A549 (cell line): ENCODE measurements around the gene LRRC73. TPM values are rescaled to one million over a fixed set of nuclear protein-coding genes. Genes with fewer than 3 reads are reported as not detected.

Source experiments
- ATAC-seq, 2 experiments: fragments of 200-7000 bp in 1 of 2; fragments of >200 bp in 1 of 2; cut with Nextera tagmentation in 1 of 2; cut with Tn5 transposase in 1 of 2; 3 replicates each; pipeline versions ENCODE4 v1.8.0 to v1.9.1; 2018 to 2020; ENCODE audit warnings: mild to moderate bottlenecking in 1 of 2, moderate library complexity in 1 of 2
- CTCF ChIA-PET: fragments of 300-600 bp; sonication (Branson Sonifier 250); formaldehyde crosslinking; extraction: SDS; loops from one replicate; lab custom pipeline; 2021; ENCODE audit warnings: antibody characterized with exemption, inconsistent platforms; lab: Yijun Ruan, JAX
- POLR2A ChIA-PET: fragments of 350-600 bp; formaldehyde crosslinking; extraction: SDS; loops from one replicate; lab custom pipeline; 2021; ENCODE audit warnings: antibody characterized with exemption, inconsistent platforms; lab: Yijun Ruan, JAX
- DNase-seq, 2 experiments: peaks; one replicate each; pipeline versions ENCODE4 v3.0.0 to v3.0.0-alpha.2; 2011 to 2016; ENCODE audit warnings: low read depth in 1 of 2, low spot score in 1 of 2
- FAIRE-seq: peaks from 2 replicates; lab custom pipeline; 2011; peaks lifted over from hg19 to GRCh38; lab: Jason Lieb, UNC
- H3K27ac ChIP-seq, 2 experiments: fragments of >200 bp; sonication (Bioruptor Twin); formaldehyde crosslinking; 3 replicates each; pipeline ENCODE4 v1.5.1; 2016 to 2017
- H3K4me1 ChIP-seq: fragments of >200 bp; sonication (Bioruptor Twin); formaldehyde crosslinking; 3 replicates; pipeline ENCODE4 v1.6.1; 2016
- H3K4me2 ChIP-seq: fragments of >200 bp; sonication (Bioruptor Twin); formaldehyde crosslinking; 3 replicates; pipeline ENCODE4 v1.6.1; 2016
- H3K4me3 ChIP-seq: fragments of >200 bp; sonication (Bioruptor Twin); formaldehyde crosslinking; 3 replicates; pipeline ENCODE4 v1.5.1; 2016
- H3K9me3 ChIP-seq: fragments of >200 bp; sonication (Bioruptor Twin); formaldehyde crosslinking; 3 replicates; pipeline ENCODE4 v1.6.1; 2016
- BHLHE40 ChIP-seq: IDR thresholded peaks from 2 replicates; pipeline ENCODE4 v1.6.1; 2012; ENCODE audit warnings: low read depth, low read length, inconsistent platforms
- CBX2 ChIP-seq: fragments of 200-600 bp; sonication (generic); IDR thresholded peaks from 2 replicates; pipeline ENCODE4 v1.6.1; 2016; ENCODE audit warnings: low read depth, mild to moderate bottlenecking, borderline replicate concordance
- CHD2 ChIP-seq: fragments of 150-350 bp; IDR thresholded peaks from 2 replicates; pipeline ENCODE4 v1.6.1; 2014; ENCODE audit warnings: low read length; ENCODE audit not compliant: partially characterized antibody
- CHD4 ChIP-seq: fragments of 200-600 bp; sonication (generic); IDR thresholded peaks from 2 replicates; pipeline ENCODE4 v1.6.1; 2016; ENCODE audit warnings: antibody characterized with exemption, mild to moderate bottlenecking, borderline replicate concordance
- E2F6 ChIP-seq: IDR thresholded peaks from 2 replicates; pipeline ENCODE4 v1.6.1; 2012; ENCODE audit warnings: low read depth, borderline replicate concordance
- ELK1 ChIP-seq: fragments of 150-350 bp; IDR thresholded peaks from 2 replicates; pipeline ENCODE4 v1.6.1; 2014; ENCODE audit warnings: low read depth, mild to moderate bottlenecking, low read length
- EP300 ChIP-seq, 2 experiments: fragments of >200 bp; sonication (Bioruptor Twin); formaldehyde crosslinking; IDR thresholded peaks; 2 replicates in 1 of 2; 3 replicates in 1 of 2; pipeline ENCODE4 v1.6.1; 2016 to 2017
- FOSL2 ChIP-seq, 2 experiments: fragments of 450-650 bp in 1 of 2; fragments of >200 bp in 1 of 2; sonication (Bioruptor Twin) in 1 of 2; formaldehyde crosslinking; IDR thresholded peaks; 2 replicates each; pipeline versions ENCODE4 v1.5.0 to v1.6.1; 2016 to 2020; ENCODE audit warnings: mild to moderate bottlenecking in 1 of 2, moderate library complexity in 1 of 2
- FOXS1 ChIP-seq: fragments of 250-450 bp; sonication (Bioruptor Pico); IDR thresholded peaks from 2 replicates; pipeline ENCODE4 v1.5.0; 2020; ENCODE audit warnings: mild to moderate bottlenecking, moderate library complexity
- GATA3 ChIP-seq: IDR thresholded peaks from 2 replicates; pipeline ENCODE4 v1.6.1; 2012; ENCODE audit warnings: borderline replicate concordance
- HMGXB4 ChIP-seq: fragments of 250-450 bp; sonication (Bioruptor Pico); IDR thresholded peaks from 2 replicates; pipeline ENCODE4 v1.5.0; 2021; ENCODE audit warnings: mild to moderate bottlenecking, moderate library complexity, borderline replicate concordance
- HOXB13 ChIP-seq: fragments of 250-450 bp; sonication (Bioruptor Pico); IDR thresholded peaks from 2 replicates; pipeline ENCODE4 v1.5.0; 2020; ENCODE audit warnings: low read depth, mild to moderate bottlenecking, moderate library complexity
- HOXB5 ChIP-seq: fragments of 250-450 bp; sonication (Bioruptor Pico); IDR thresholded peaks from 2 replicates; pipeline ENCODE4 v1.5.0; 2020; ENCODE audit warnings: mild to moderate bottlenecking, moderate library complexity
- JUN ChIP-seq, 2 experiments: fragments of >200 bp; sonication (Bioruptor Twin); formaldehyde crosslinking; IDR thresholded peaks; 2 replicates in 1 of 2; 3 replicates in 1 of 2; pipeline ENCODE4 v1.6.1; 2016 to 2017
- MAFK ChIP-seq: fragments of 450-650 bp; IDR thresholded peaks from 2 replicates; pipeline ENCODE4 v1.6.1; 2014; ENCODE audit not compliant: partially characterized antibody
- MAX ChIP-seq: IDR thresholded peaks from 2 replicates; pipeline ENCODE4 v1.6.1; 2012
- MAZ ChIP-seq: fragments of 150-350 bp; IDR thresholded peaks from 2 replicates; pipeline ENCODE4 v1.6.1; 2014; ENCODE audit warnings: antibody characterized with exemption, low read depth, low read length, borderline replicate concordance
- NPAS2 ChIP-seq: fragments of 250-450 bp; sonication (Bioruptor Pico); IDR thresholded peaks from 2 replicates; pipeline ENCODE4 v1.8.0; 2022; ENCODE audit warnings: mild to moderate bottlenecking, moderate library complexity, borderline replicate concordance
- PHF8 ChIP-seq: fragments of 200-600 bp; sonication (generic); IDR thresholded peaks from 2 replicates; pipeline ENCODE4 v1.6.1; 2016; ENCODE audit warnings: low read depth, mild to moderate bottlenecking, antibody characterized with exemption, moderate library complexity, borderline replicate concordance
- POLR2A ChIP-seq: IDR thresholded peaks from 2 replicates; pipeline ENCODE4 v1.6.1; 2012; ENCODE audit warnings: mild to moderate bottlenecking, low read length
- RAD21 ChIP-seq, 2 experiments: fragments of >200 bp in 1 of 2; sonication (Bioruptor Twin) in 1 of 2; formaldehyde crosslinking in 1 of 2; IDR thresholded peaks in 1 of 2; conservative IDR thresholded peaks in 1 of 2; 2 replicates in 1 of 2; 3 replicates in 1 of 2; pipeline ENCODE4 v1.6.1; 2012 to 2018; ENCODE audit warnings: inconsistent platforms in 1 of 2
- RARB ChIP-seq: fragments of 250-450 bp; sonication (Bioruptor Pico); IDR thresholded peaks from 2 replicates; pipeline ENCODE4 v1.8.0; 2021; ENCODE audit warnings: mild to moderate bottlenecking, moderate library complexity
- RFX5 ChIP-seq: fragments of 450-650 bp; IDR thresholded peaks from 2 replicates; pipeline ENCODE4 v1.7.1; 2014; ENCODE audit warnings: antibody characterized with exemption, mild to moderate bottlenecking, moderate library complexity
- SMC3 ChIP-seq: fragments of >200 bp; sonication (Bioruptor Twin); formaldehyde crosslinking; IDR thresholded peaks from 3 replicates; pipeline ENCODE4 v1.6.1; 2018; ENCODE audit warnings: inconsistent platforms
- TFCP2L1 ChIP-seq: fragments of 250-450 bp; sonication (Bioruptor Pico); IDR thresholded peaks from 2 replicates; pipeline ENCODE4 v1.5.0; 2021; ENCODE audit warnings: mild to moderate bottlenecking
- TP53 ChIP-seq: fragments of 250-450 bp; sonication (Bioruptor Pico); IDR thresholded peaks from 2 replicates; pipeline ENCODE4 v1.5.0; 2021; ENCODE audit warnings: mild to moderate bottlenecking, moderate library complexity
- ZC3H11A ChIP-seq: fragments of 450-650 bp; IDR thresholded peaks from 2 replicates; pipeline ENCODE4 v1.6.1; 2014; ENCODE audit warnings: antibody characterized with exemption, mild to moderate bottlenecking
- ZNF302 ChIP-seq: fragments of 250-450 bp; sonication (Bioruptor Pico); IDR thresholded peaks from 2 replicates; pipeline ENCODE4 v1.9.0; 2021; ENCODE audit warnings: inconsistent platforms, mild to moderate bottlenecking, moderate library complexity
- ZSCAN20 ChIP-seq: fragments of 250-450 bp; sonication (Bioruptor Pico); IDR thresholded peaks from 2 replicates; pipeline ENCODE4 v1.8.0; 2022; ENCODE audit warnings: mild to moderate bottlenecking, moderate library complexity
- WGBS: methylation state at CpG from one replicate; pipeline ENCODE4 v1.1.6; 2017; ENCODE audit errors: missing lambda C conversion rate; 5-methylcytosine and 5-hydroxymethylcytosine counted together
- polyA plus RNA-seq, 4 experiments: library from polyadenylated mRNA; depleted of rRNA in 3 of 4; stranded (reverse); fragments of >200 nt; fragmentation: RNase III in 1 of 4; extraction: RNeasy Plus Mini Kit Qiagen cat#74134 plus additional on column Dnase treatment in 1 of 4; gene quantifications; 2 replicates in 3 of 4; 3 replicates in 1 of 4; pipeline ENCODE4 v1.2.3, GENCODE V29; 2011 to 2017

The LRRC73 gene
- polyA plus RNA-seq, 2 of the 4 experiments (the other 2 are of a cell fraction), result 0.26 to 0.72 TPM

- TF ChIP-seq BHLHE40 (no peak), RAD21 (conservative IDR thresholded peaks at IDR 0.05 in 1 of 2, IDR thresholded peaks at IDR 0.05 in 1 of 2) (no peak), PHF8 (no peak), TP53 (no peak), FOXS1 (no peak)
Observed at GRCh38 chr6:43547222-43547621, 37.1 kb upstream of the LRRC73 start (continued).

- ChIA-PET CTCF (interaction anchor here (0.7 kb wide), 1 partner anchor 12 kb away, joined by 3 read pairs; no protein-coding TSS in a partner anchor), POLR2A (no interaction called here)
- DNase-seq (no peak), ATAC-seq (no peak), FAIRE-seq (no peak)
- TF ChIP-seq MAZ (no peak), FOXS1 (no peak), CBX2 (no peak), NPAS2 (CRISPR knock-in tag) (no peak), ELK1 (no peak), CHD2 (no peak), JUN (IDR thresholded peaks at IDR 0.05) (no peak), HMGXB4 (CRISPR knock-in tag) (no peak), TFCP2L1 (CRISPR knock-in tag) (no peak), GATA3 (no peak), RFX5 (no peak), FOSL2 (IDR thresholded peaks at IDR 0.05) (no peak), FOSL2 (CRISPR knock-in tag; IDR thresholded peaks at IDR 0.05) (no peak), MAFK (no peak), ZSCAN20 (no peak), SMC3 (no peak), CHD4 (no peak)
- Histone ChIP-seq H3K27ac (no peak overlapping the region), H3K4me2 (no peak overlapping the region), H3K9me3 (no peaks in the 10 kb centered on the region), H3K4me3 (no peak overlapping the region), H3K4me1 (no peaks in the 10 kb centered on the region)
- WGBS, result 84% methylated on average over 4 of the region's 4 CpGs
Observed at GRCh38 chr6:43544461-43544860, 34.3 kb upstream of the LRRC73 start.

GRCh38 chr6:43541774-43542471 lies 31.8 kb upstream of the LRRC73 start:
- CTCF ChIA-PET, result interaction anchor here (1.0 kb wide), 1 partner anchor 9 kb away, joined by 3 read pairs; no protein-coding TSS in a partner anchor
- Histone ChIP-seq H3K4me1 (no peaks in the 10 kb centered on the region), H3K9me3 (no peaks in the 10 kb centered on the region), H3K27ac (no peak overlapping the region), H3K4me2 (no peak overlapping the region), H3K4me3 (no peak overlapping the region)
- FAIRE-seq, result no peak
- 91% methylated on average over 8 of the region's 8 CpGs for WGBS
- POLR2A ChIA-PET, result no interaction called here
- TF ChIP-seq E2F6 (no peak), TP53 (no peak), NPAS2 (CRISPR knock-in tag) (no peak), RARB (no peak), HOXB13 (CRISPR knock-in tag) (no peak), ZC3H11A (no peak), HOXB5 (CRISPR knock-in tag) (no peak), ZNF302 (no peak), MAX (no peak), POLR2A (no peak), BHLHE40 (no peak), GATA3 (no peak), MAZ (no peak), JUN (IDR thresholded peaks at IDR 0.05) (no peak), EP300 (IDR thresholded peaks at IDR 0.05) (no peak), HMGXB4 (CRISPR knock-in tag) (no peak), PHF8 (no peak)
- ATAC-seq, result no peak
- no peak for DNase-seq
